Measurements from ENCODE around the gene BACE2. TPM values are rescaled to one million over a fixed set of nuclear protein-coding genes. Genes with fewer than 3 reads are reported as not detected.

The BACE2 gene
- total and polyA plus RNA-seq, 2 of the 13 experiments (the other 11 are each of a cell fraction or from before 2014, with no cell fraction given): 0.07 to 0.11 TPM

DNA sequence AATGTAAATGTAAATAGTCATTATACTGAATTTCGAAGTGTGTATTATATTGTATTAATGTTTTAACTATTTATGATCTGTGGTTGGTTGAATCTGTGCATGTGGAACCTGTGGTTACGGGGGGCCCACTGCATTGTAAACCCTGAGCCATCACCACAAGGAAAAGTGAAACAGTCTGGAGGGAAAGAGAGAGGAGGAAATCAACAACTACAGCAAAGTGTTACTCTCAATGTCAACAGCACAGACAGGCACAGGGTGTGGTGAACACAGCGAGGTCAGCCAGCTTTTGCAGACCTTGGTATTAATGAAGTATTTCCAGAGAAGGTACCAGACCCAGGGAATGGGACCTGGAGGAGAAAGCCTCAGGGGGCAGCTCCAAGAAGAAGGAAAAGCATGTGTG is 37.1 kb upstream of the BACE2 start (continued):
- TF ChIP-seq CENPX (CRISPR knock-in tag; IDR thresholded peaks at IDR 0.05): no peak
- no peak for TF ChIP-seq IKZF4 (CRISPR knock-in tag; IDR thresholded peaks at IDR 0.05; ENCODE audit: borderline replicate concordance, low read depth, not compliant biosample characterization)
- no peak for TF ChIP-seq MIER3 (CRISPR knock-in tag; IDR thresholded peaks at IDR 0.05; ENCODE audit: borderline replicate concordance)
- TF ChIP-seq MTF2 (CRISPR knock-in tag; IDR thresholded peaks at IDR 0.05; ENCODE audit: borderline replicate concordance): no peak
- no peak for TF ChIP-seq HNF4G (IDR thresholded peaks at IDR 0.05; ENCODE audit: borderline replicate concordance, low read depth, low read length)
- no peak for TF ChIP-seq HNF4G (CRISPR knock-in tag; IDR thresholded peaks at IDR 0.05; ENCODE audit: borderline replicate concordance, low read depth)
- no peak for TF ChIP-seq ZNF292 (CRISPR knock-in tag; IDR thresholded peaks at IDR 0.05; ENCODE audit: borderline replicate concordance, low read depth)
- no peak for TF ChIP-seq NKX3-1 (CRISPR knock-in tag; IDR thresholded peaks at IDR 0.05)
- TF ChIP-seq ZSCAN30 (CRISPR knock-in tag; IDR thresholded peaks at IDR 0.05): no peak
- no peak for TF ChIP-seq MED13 (CRISPR knock-in tag; IDR thresholded peaks at IDR 0.05)
- TF ChIP-seq NFE2L1 (CRISPR knock-in tag; IDR thresholded peaks at IDR 0.05; ENCODE audit: borderline replicate concordance): no peak

DNA sequence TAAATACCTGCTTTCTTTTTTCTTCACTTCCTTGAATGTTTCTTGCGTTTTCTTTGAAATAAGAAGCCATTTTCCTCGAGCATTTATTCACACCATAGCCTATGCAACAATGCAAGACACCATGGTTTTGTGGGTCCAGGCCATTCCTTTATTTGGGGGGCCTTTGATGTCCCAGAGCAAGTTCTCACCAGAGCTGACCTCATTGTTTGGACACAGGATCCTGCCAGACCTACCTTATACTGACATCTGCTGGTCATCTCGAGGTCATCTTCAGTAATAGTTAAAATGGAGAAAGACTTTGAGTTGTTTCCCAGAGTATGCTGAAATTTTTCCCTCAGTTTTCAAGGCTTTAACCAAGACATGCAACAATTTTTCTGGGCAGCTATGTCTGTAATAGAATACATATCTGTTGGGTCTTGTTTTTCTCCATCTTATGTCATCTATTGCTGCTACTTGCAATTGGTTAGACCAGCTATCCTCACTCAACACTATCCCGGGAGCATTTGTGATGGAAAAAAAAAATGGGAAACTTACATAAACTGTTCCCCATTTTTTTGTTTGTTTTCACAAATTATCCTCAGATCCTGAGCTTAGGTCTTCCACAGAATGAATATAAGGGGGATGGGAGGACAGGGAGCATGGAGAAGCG is 34.0 kb upstream of the BACE2 start:
- Histone ChIP-seq H3K4me2 (ENCODE audit: low read depth, low read length) (no peak overlapping the region), H3K79me2 (ENCODE audit: insufficient read depth, low read length) (no peaks in the 10 kb centered on the region), H3K9ac (ENCODE audit: insufficient read depth, low read depth, low read length) (no peak overlapping the region), H3K27me3 (ENCODE audit: control insufficient read depth in 1 of 2, insufficient read depth in 2 of 2, low read length in 2 of 2) (peaks cover 1 to 3% of the 10 kb centered on the region in 2 experiments; a peak in 1 of 5 replicates), H3K9me3 (ENCODE audit: low read length) (no peaks in the 10 kb centered on the region), H3K27ac (ENCODE audit: extremely low read length, insufficient read depth, low read length) (no peak overlapping the region), H3K4me3 (replicated peaks in 1 of 3; ENCODE audit: insufficient read depth in 1 of 3, low read depth in 2 of 3, low read length in 3 of 3) (no peak overlapping the region), H2AFZ (ENCODE audit: low read length) (no peak overlapping the region), H4K20me1 (ENCODE audit: insufficient read depth, low read length) (no peaks in the 10 kb centered on the region), H3K4me1 (ENCODE audit: insufficient read depth, low read length) (no peaks in the 10 kb centered on the region), H3K36me3 (replicated peaks in 1 of 2; ENCODE audit: control insufficient read depth in 1 of 2, insufficient read depth in 2 of 2, low read length in 2 of 2) (no peaks in the 10 kb centered on the region)
- no TSS peak for BruUV-seq (replicated peaks)
- in situ Hi-C loops (cut with HindIII; ENCODE audit: extremely low pct_ligation_motif_present, low pct_unique_long_range_greater_than_20kb): no loop called here
- TF ChIP-seq, protein P1, sequence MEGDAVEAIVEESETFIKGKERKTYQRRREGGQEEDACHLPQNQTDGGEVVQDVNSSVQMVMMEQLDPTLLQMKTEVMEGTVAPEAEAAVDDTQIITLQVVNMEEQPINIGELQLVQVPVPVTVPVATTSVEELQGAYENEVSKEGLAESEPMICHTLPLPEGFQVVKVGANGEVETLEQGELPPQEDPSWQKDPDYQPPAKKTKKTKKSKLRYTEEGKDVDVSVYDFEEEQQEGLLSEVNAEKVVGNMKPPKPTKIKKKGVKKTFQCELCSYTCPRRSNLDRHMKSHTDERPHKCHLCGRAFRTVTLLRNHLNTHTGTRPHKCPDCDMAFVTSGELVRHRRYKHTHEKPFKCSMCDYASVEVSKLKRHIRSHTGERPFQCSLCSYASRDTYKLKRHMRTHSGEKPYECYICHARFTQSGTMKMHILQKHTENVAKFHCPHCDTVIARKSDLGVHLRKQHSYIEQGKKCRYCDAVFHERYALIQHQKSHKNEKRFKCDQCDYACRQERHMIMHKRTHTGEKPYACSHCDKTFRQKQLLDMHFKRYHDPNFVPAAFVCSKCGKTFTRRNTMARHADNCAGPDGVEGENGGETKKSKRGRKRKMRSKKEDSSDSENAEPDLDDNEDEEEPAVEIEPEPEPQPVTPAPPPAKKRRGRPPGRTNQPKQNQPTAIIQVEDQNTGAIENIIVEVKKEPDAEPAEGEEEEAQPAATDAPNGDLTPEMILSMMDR (CRISPR knock-in tag; IDR thresholded peaks at IDR 0.05): peak; percentile 65
- TF ChIP-seq ZNF75D (CRISPR knock-in tag; IDR thresholded peaks at IDR 0.05; ENCODE audit: borderline replicate concordance): no peak
- TF ChIP-seq NR1H2 (CRISPR knock-in tag; IDR thresholded peaks at IDR 0.05; ENCODE audit: borderline replicate concordance, low read depth): no peak
- TF ChIP-seq STAG1 (CRISPR knock-in tag; IDR thresholded peaks at IDR 0.05): peak; percentile 35
- peak; percentile 36; the same call in 1 of the 2 replicates for TF ChIP-seq SMC3 (IDR thresholded peaks at IDR 0.05; ENCODE audit: low read length)
- FAIRE-seq (peak; percentile 69), ATAC-seq (peak; percentile 85), DNase-seq (ENCODE audit: low spot score) (peak; percentile 49)
- 2% methylated on average over 5 of the region's 5 CpGs for WGBS (ENCODE audit: low lambda C conversion rate)
- ChIA-PET POLR2A (no interaction called here), CTCF (ENCODE audit: low intra/inter-chr PET ratio, low total read pairs) (interaction anchor here (1.0 to 1.5 kb wide), 3 partner anchors 12 to 991 kb away, joined by 3 to 7 read pairs (median 3); no protein-coding TSS in a partner anchor)
- intact Hi-C loops (cut with micrococcal nuclease; ENCODE audit: unreplicated experiment): loop anchor here (1.0 kb wide), 1 partner anchor 12 kb away; no protein-coding TSS in a partner anchor
